Activated T-helper 9 cell treated with anti-CD3 and anti-CD28 coated beads, Interleukin-2, amount 50 U/mL, for 16 hours (primary cell): ENCODE data around the gene EIF4E.
A peak's percentile ranks its signal among the peaks of the same experiment; 100 is the strongest.
"Not testable (repeated sequence)": the region's sequence is repeated elsewhere in the genome, so short reads cannot be mapped to it uniquely, and the experiment has no call there.

Experiments used
- DNase-seq: peaks from one replicate; pipeline ENCODE4 v3.0.0-alpha.2; 2020; ENCODE audit warnings: low read depth

EIF4E gene

DNA sequence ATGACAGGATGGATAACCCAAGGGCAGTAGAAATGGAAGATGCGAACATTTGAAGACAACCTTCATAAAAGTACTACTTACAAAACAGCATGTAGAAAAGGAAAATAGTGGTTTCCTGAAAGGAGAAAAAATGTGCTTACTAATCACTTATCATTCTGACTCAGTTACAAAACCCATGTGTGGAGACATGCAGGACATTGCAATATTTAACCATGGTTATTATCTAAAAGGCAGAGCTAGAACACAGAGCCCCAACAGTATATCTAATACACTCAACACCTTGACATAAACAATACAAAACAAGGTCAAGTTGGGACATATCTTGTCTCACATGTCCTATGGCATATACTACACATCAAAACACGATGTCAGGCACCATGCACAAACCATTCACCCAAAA, 55.9 kb downstream of the EIF4E start:
- no peak for DNase-seq

DNA sequence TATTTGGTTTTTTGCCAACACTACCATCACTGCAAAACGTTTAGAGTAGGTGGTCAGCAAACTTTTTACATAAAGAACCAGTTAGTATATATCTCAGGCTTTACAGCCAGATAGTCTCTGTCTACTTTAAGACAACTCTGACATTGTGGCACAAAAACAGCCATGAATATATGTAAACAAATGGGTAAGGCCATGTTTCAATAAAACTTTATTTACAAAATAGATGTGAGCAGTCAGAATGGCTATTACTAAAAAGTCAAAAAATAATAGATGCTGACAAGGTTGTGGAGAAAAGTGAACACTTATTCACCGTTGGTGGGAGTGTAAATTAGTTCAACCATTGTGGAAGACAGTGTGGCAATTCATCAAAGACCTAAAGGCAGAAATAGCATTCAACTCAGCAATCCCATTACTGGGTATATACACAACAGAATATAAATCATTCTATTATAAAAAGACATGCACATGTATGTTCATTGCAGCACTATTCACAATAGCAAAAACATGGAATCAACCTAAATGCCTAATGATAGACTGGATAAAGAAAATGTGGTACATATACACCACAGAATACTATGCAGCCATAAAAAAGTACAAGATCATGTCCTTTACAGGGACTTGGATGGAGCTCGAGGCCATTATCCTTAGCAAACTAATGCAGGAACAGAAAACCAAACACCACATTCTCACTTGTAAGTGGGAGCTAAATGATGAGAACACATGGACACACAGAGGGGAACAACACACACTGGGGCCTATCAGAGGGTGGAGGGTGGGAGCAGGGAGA, 56.6 kb downstream of the EIF4E start:
- not testable (repeated sequence) for DNase-seq

GRCh38 chr4:98867648-98868047, 61.3 kb downstream of the EIF4E start:
- no peak for DNase-seq

- no peak for DNase-seq
These were observed 63.9 kb downstream of the EIF4E start for GRCh38 chr4:98865059-98865458.

- peak; percentile 13 for DNase-seq
These were observed 64.4 kb downstream of the EIF4E start for GRCh38 chr4:98864560-98864959.

DNA sequence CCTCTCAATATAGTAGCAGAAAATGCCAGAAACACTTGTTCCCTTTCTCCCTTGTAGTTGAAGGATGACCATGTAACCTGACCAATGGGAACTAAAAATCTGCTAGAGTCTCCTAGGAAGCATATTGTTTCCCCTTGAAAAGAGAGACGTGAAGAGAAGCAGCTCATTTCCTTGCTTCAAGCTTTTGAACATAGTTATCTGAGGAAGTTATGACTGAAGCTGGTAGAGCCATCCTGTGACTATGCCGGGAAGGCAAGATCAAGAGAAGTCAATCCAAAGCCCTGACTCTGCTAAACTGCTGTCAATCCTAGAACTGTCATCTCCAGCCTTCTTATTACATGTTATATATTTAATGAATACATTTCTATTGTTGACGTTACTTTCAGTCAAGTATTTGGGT, 66.6 kb downstream of the EIF4E start:
- no peak for DNase-seq

DNA sequence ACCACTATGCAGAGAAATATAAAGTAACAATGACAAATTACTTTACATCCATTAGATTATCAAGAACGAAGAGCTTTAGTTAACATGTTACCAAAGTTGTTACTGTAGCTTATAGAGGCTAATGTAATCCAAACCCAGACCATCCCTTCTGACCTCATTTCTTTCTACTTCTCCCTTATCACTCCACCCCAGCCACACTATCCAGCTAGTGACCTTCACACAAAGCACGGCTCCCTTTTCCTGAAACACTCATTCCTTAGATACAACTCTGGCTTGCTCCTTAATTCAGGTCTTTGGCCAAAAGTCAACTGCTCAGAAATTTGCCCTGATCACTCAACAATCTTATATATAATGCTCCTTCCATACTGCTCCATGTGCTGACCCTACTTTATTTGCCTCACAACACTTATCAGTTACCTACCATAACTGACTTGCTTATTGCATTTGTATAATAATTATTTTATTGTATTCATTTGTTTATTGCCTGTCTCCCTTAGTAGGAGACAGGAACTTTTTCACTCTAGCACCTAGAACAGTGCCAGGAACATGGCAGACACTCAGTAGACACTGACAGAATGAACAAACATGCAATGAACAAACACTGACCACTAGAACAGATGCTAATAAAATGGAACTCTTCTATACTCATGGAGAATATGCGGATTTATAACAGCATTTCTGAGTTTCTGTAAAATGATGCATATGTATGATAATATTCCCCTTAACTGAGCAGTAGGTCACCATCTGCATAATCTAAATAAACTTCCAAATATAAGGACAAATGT, 67.6 kb downstream of the EIF4E start:
- DNase-seq: no peak

DNA sequence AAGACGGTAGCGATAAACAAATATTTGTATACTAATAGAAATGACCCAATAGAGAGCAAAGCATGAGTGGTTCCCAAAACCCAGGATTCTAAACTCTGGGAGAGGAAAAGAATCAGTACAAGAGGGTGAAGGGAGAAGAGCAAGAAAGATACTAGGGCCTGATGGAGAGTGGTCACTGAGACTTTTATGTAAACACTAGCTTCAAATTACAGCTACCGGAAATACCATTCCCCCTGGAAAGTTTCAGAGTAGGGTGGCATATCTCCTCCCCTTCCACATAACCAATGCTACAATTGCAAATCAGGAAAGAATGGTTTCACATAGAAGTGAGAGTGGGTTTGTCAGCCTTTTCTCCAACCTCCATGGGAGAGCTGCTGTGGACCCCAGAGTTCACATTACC, 77.1 kb downstream of the EIF4E start:
- no peak for DNase-seq

- DNase-seq: no peak
These were observed 78.0 kb downstream of the EIF4E start for GRCh38 chr4:98850937-98851336.

- DNase-seq: no peak
These were observed 80.5 kb downstream of the EIF4E start for GRCh38 chr4:98848448-98848847.

- DNase-seq: no peak
These were observed 83.0 kb downstream of the EIF4E start for GRCh38 chr4:98845960-98846359.

DNA sequence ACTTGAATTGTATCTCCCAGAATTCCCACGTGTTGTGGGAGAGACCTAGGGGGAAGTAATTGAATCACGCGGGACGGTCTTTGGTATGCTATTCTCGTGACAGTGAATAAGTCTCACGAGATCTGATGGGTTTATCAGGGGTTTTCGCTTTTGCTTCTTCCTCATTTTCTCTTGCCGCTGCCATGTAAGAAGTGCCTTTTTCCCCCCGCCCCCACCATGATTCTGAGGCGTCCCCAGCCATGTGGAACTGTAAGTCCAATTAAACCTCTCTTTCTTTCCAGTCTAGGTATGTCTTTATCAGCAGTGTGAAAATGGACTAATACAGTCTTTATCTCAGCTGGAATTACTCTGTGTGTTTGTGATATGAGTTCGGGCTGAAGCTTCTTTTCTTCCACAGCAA, 86.0 kb downstream of the EIF4E start:
- not testable (repeated sequence) for DNase-seq

DNA sequence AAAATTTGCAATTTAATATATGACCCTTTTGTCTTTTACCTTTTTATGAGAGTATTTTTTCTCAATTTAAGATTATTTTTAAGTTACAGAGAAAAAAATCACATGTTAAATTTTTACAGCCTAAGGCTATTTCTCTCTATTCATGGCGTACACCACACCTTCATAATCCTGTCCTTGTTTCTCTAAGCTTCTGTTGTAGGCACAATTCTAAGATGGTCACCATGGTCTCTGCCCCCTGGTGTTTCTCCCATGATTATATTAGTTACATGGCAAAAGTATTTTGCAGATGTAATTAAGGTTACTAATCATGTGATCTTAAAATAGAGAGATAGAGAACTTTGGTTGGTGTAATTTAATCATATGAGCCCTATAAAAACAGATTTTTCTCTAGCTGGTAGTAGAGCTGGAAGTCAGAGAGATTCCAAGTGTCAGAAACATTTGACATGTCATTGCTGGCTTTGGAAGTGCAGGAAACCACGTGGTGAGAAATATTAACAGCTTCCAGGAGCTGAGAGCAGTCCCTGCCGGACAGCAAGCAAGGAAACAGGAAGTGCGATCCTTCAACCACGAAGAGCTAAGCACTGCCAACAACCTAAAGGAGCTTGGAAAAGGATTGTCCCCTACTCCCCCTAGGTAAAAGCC, 89.8 kb downstream of the EIF4E start:
- DNase-seq: no peak

DNA sequence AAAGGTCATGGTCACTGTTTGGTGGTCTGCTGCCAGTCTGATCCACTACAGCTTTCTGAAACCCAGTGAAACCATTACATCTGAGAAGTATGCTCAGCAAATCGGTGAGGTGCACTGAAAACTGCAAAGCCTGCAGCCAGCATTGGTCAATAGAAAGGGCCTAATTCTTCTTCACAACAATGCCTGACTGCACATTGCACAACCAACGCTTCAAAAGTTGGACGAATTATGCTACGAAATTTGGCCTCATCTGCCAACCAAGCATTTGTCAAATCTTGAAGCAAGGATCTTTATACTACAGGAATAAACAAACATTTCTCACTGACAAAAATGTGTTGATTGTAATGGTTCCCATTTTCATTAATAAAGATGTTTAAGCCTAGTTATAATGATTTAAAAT, 90.4 kb downstream of the EIF4E start:
- DNase-seq: no peak

DNA sequence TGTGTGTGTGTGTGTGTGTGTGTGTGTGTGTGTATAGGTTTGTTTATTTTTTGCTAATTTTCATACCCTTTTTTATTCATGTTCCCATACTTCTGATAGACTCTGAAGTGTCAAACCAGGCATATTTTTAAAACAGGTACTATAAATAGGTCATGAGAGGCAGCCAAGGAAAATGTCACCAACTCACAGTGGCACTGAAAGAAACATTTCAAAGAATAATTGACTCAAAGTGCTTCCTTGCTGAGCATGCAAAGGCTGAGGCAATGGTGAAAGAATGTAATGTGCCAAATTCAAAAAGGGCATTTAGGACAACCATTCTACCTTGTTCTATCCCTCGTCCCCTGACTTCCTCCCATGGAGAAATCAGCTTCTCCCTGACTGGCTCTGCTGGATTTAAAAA, 95.5 kb downstream of the EIF4E start:
- DNase-seq: no peak

GRCh38 chr4:98831036-98831435, 97.9 kb downstream of the EIF4E start:
- not testable (repeated sequence) for DNase-seq
